Gastrocnemius medialis (tissue), 4 donors: ENCODE measurements around the gene CD300C.

Experiments used
- POLR2A ChIP-seq, 2 donors: fragments of 450-650 bp; IDR thresholded peaks; one replicate each; pipeline ENCODE4 v1.6.1; 2017; ENCODE audit warnings: antibody characterized with exemption in 2 of 2, mild to moderate bottlenecking in 2 of 2, moderate library complexity in 2 of 2
- TF ChIP-seq, protein P1 (sequence below), 5 experiments: fragments of 450-650 bp in 3 of 5; fragments of 200-600 bp in 2 of 5; sonication (generic) in 2 of 5; IDR thresholded peaks in 4 of 5; conservative IDR thresholded peaks in 1 of 5; 1 replicate in 4 of 5; 2 replicates in 1 of 5; pipeline ENCODE4 v1.5.1; 2016 to 2019; ENCODE audit warnings: antibody characterized with exemption in 5 of 5, mild to moderate bottlenecking in 3 of 5, moderate library complexity in 3 of 5

DNA sequence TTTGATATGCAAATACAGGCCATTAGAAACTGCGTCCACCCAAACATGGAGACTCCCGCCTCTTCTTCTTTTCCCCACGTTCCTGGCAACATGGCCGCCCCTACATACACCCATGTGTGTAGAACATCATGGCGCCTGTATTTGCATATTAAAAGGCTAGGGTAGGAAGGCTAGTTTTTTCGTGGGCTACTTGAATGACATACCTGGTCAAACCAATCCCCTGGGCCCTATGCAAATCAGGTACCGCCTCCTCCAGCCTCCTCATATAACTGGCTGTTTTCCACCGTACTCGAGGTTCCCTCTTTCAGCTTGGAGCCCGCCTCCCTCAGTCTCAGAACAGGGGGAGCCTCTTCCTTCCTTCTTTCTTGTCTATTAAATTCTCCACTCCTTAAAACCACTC lies 13.8 kb downstream of the CD300C start:
- peak; percentile 18 to 40 for TF ChIP-seq POLR2A (IDR thresholded peaks at IDR 0.05)
- TF ChIP-seq, protein P1, sequence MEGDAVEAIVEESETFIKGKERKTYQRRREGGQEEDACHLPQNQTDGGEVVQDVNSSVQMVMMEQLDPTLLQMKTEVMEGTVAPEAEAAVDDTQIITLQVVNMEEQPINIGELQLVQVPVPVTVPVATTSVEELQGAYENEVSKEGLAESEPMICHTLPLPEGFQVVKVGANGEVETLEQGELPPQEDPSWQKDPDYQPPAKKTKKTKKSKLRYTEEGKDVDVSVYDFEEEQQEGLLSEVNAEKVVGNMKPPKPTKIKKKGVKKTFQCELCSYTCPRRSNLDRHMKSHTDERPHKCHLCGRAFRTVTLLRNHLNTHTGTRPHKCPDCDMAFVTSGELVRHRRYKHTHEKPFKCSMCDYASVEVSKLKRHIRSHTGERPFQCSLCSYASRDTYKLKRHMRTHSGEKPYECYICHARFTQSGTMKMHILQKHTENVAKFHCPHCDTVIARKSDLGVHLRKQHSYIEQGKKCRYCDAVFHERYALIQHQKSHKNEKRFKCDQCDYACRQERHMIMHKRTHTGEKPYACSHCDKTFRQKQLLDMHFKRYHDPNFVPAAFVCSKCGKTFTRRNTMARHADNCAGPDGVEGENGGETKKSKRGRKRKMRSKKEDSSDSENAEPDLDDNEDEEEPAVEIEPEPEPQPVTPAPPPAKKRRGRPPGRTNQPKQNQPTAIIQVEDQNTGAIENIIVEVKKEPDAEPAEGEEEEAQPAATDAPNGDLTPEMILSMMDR (IDR thresholded peaks at IDR 0.05 in 4 of 5, conservative IDR thresholded peaks at IDR 0.05 in 1 of 5) = no peak
